HFF-Myc (cell line): ENCODE measurements around the gene AMPH.

Experiments
- DNase-seq: peaks from one replicate; pipeline ENCODE4 v3.0.0-alpha.2; 2011; ENCODE audit warnings: low read depth; ENCODE audit errors: extremely low read depth
- H3K4me3 ChIP-seq: replicated peaks from 2 replicates; pipeline ENCODE4 v1.5.1; 2011; ENCODE audit warnings: low read depth, mild to moderate bottlenecking, control low read depth, low read length
- TF ChIP-seq, protein P1 (sequence below): IDR thresholded peaks from 2 replicates; pipeline ENCODE4 v1.5.1; 2012; ENCODE audit warnings: mild to moderate bottlenecking, low read depth, low read length, control low read depth; ENCODE audit errors: missing control alignments

AMPH gene

DNA sequence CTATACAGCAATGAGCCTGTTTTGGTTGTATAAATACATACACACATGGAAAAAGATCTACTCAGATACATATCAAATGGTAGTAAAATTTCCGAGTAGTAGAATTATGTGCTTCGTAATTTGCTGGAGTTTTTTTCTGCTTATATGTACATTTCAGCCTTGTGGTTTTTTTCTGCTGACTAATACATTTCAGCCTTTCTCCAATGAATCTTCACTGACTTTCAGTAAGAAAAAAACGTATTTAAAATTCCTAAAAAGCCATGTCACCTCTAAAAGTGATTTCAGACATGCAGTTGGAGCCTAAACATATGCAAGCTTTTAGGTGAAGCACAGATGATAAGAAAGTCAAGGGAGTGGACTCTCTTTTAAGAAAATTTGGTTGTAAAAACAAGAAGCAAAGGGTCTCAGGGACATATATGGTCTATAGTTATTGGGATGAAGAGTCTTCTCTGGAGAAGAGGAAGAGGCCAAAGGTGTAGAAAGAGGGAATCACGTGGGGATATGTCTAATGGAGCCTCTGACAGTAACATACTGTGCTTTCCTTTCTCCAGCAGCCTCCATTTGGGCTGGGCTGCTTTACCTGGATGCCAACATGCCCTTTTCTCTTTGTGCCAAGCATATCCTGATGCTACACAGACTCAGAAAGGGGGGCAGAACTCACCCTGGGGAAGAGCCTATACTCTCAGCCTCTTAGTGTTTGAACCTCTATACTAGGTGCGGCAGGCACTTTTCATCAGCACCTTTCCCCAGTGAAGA lies 2.4 kb downstream of the AMPH start:
- TF ChIP-seq, protein P1, sequence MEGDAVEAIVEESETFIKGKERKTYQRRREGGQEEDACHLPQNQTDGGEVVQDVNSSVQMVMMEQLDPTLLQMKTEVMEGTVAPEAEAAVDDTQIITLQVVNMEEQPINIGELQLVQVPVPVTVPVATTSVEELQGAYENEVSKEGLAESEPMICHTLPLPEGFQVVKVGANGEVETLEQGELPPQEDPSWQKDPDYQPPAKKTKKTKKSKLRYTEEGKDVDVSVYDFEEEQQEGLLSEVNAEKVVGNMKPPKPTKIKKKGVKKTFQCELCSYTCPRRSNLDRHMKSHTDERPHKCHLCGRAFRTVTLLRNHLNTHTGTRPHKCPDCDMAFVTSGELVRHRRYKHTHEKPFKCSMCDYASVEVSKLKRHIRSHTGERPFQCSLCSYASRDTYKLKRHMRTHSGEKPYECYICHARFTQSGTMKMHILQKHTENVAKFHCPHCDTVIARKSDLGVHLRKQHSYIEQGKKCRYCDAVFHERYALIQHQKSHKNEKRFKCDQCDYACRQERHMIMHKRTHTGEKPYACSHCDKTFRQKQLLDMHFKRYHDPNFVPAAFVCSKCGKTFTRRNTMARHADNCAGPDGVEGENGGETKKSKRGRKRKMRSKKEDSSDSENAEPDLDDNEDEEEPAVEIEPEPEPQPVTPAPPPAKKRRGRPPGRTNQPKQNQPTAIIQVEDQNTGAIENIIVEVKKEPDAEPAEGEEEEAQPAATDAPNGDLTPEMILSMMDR = no peak
- DNase-seq = peak; percentile 2
- H3K4me3 ChIP-seq = no peak overlapping the region

DNA sequence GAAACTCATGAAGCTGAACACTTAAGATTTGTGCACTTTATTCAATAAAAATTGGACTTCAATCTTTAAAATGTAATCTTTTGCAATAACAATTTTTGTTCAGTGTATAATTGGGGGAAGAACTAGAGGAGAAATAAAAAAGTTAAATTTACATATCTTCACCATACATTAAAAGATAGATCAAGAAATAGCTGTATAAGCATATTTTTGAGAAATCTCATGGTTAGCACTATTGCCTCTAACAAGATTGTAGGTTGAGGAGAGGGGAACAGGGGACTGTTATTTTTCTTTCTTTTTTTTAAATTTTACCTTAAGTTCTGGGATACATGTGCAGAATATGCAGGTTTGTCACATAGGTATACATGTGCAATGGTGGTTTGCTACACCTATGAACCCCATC lies 5.3 kb downstream of the AMPH start:
- no peak overlapping the region for H3K4me3 ChIP-seq
- TF ChIP-seq, protein P1 = no peak
- no peak for DNase-seq

DNA sequence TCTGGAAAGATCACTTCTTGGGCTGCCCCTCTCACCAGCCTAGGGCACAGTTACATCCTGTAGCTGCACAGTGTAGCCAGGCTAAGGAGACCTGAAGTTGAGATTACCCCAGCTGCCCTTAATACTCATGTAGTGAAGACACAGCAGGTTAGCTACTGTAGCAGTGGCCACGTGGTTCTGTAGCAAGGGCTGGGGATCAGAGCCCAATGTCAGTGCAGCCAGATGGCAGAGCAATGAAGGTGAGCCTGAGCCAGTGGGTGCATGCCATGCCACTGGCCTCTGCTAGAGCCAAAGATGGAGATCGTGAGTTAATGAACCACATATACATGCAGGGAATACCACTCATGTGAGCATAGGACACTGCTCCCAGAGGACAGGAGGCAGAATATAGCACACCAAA lies 15.5 kb downstream of the AMPH start:
- TF ChIP-seq, protein P1 = no peak
- no peak overlapping the region for H3K4me3 ChIP-seq
- DNase-seq = no peak

DNA sequence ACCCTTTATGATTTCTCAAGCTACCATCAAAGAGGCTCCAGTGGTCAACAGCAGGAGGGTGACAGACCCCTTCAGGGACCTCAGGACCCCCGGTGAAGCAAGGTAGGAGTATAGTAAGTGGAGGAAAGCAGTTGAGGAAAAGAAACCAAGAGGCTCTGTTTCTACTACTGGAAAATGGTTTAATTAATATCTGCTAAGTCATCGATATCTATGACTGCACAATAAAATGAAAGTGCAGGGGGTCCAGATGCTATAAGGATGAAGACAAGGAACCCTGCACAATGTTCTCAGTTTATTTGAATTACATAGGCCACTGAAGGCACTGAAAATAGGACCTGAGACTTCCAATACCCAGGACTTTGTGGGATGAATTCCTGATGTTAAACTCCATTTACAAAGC lies 23.7 kb downstream of the AMPH start:
- DNase-seq = no peak
- H3K4me3 ChIP-seq = no peak overlapping the region
- TF ChIP-seq, protein P1 = no peak

DNA sequence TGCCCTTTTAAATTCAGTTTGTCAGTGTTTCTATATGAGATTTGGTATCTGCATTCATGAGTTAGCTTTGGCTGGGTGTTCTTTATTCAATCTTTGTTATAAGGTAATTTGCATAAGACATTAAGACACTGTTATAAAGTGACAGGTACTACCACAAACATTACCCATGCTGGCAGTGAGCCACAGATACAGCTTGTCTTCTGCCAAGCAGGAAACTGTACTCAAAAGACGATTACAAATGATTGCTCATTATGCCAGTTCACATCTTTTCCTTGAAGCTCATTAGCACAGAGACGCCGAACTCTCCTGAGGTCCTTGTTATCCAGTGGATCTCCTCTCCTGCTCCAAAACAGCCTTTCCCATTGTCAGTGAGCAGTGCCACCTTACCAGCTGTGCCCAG lies 30.4 kb downstream of the AMPH start:
- TF ChIP-seq, protein P1 = no peak
- H3K4me3 ChIP-seq = no peak overlapping the region
- DNase-seq = no peak

DNA sequence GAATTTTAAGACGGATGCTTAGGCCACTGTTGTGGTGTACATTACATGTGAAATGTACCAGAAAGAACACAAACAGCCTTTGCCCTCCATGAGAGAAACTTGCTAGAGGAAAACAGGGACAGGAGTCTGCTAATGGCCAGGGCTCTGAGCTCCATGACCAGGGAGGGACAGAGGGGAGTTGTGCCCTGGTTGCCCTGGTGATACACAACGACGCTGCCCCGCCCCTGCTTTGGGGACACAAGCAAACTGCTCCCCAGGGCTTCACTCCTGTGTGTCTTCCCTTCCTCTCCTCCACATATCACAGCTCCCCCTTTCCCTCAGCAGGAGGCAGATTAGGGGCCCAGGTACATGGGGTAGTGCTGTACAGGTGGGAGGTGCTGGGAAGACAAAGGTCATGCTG lies 36.2 kb downstream of the AMPH start:
- H3K4me3 ChIP-seq = no peak overlapping the region
- DNase-seq = no peak
- TF ChIP-seq, protein P1 = no peak
